Measurements from ENCODE around the gene POC1A. TPM values are rescaled to one million over a fixed set of nuclear protein-coding genes. Genes with fewer than 3 reads are reported as not detected.

Gene POC1A
- polyA plus RNA-seq, 1 donor from 2014 or later, result 1.3 TPM

GRCh38 chr3:52037291-52037690 lies 116.9 kb downstream of the POC1A start:
- Histone ChIP-seq H3K4me3 (ENCODE audit: low read length) (no peak overlapping the region), H3F3A (ENCODE audit: insufficient read depth, low read length, poor library complexity, severe bottlenecking) (no peaks in the 10 kb centered on the region), H3K9me2 (ENCODE audit: insufficient read depth, low read length) (no peaks in the 10 kb centered on the region), H3K36me3 (ENCODE audit: insufficient read depth, low read length) (no peaks in the 10 kb centered on the region), H3K79me2 (replicated peaks; ENCODE audit: insufficient read depth, low read length) (no peaks in the 10 kb centered on the region), H3K4me2 (ENCODE audit: low read length) (no peak overlapping the region), H3K27me3 (ENCODE audit: insufficient read depth, low read depth, low read length) (no peaks in the 10 kb centered on the region), H2AFZ (ENCODE audit: low read depth, low read length) (no peak overlapping the region), H3K9ac (ENCODE audit: low read length) (no peak overlapping the region), H3K27ac (ENCODE audit: low read length) (no peak overlapping the region), H4K20me1 (ENCODE audit: insufficient read depth) (no peaks in the 10 kb centered on the region), H3K9me3 (ENCODE audit: low read length) (no peaks in the 10 kb centered on the region)
- TF ChIP-seq MXI1 (conservative IDR thresholded peaks at IDR 0.05; ENCODE audit: poor library complexity, severe bottlenecking), result no peak
- no peak for TF ChIP-seq SMC3 (conservative IDR thresholded peaks at IDR 0.05; ENCODE audit: poor library complexity)
- no peak for TF ChIP-seq EP300 (conservative IDR thresholded peaks at IDR 0.05; ENCODE audit: poor library complexity, severe bottlenecking)
- no peak for TF ChIP-seq RAD21 (conservative IDR thresholded peaks at IDR 0.05)
- no peak for TF ChIP-seq POLR2AphosphoS5 (IDR thresholded peaks at IDR 0.05)
- no peak for TF ChIP-seq REST (IDR thresholded peaks at IDR 0.05; ENCODE audit: borderline replicate concordance)
- TF ChIP-seq TAF1 (IDR thresholded peaks at IDR 0.05; ENCODE audit: low read depth), result no peak
- no peak for TF ChIP-seq EZH2 (IDR thresholded peaks at IDR 0.05; ENCODE audit: borderline replicate concordance, insufficient read depth, low read length, poor library complexity, severe bottlenecking)
- TF ChIP-seq CTCF (IDR thresholded peaks at IDR 0.05; ENCODE audit: poor library complexity, severe bottlenecking), result no peak

GRCh38 chr3:52036829-52037228 lies 117.4 kb downstream of the POC1A start:
- Histone ChIP-seq H3K9ac (ENCODE audit: low read length) (no peak overlapping the region), H3K27ac (ENCODE audit: low read length) (no peak overlapping the region), H3F3A (ENCODE audit: insufficient read depth, low read length, poor library complexity, severe bottlenecking) (no peaks in the 10 kb centered on the region), H2AFZ (ENCODE audit: low read depth, low read length) (no peak overlapping the region), H4K20me1 (ENCODE audit: insufficient read depth) (no peaks in the 10 kb centered on the region), H3K36me3 (ENCODE audit: insufficient read depth, low read length) (no peaks in the 10 kb centered on the region), H3K9me3 (ENCODE audit: low read length) (no peaks in the 10 kb centered on the region), H3K4me2 (ENCODE audit: low read length) (no peak overlapping the region), H3K4me3 (ENCODE audit: low read length) (no peak overlapping the region), H3K27me3 (ENCODE audit: insufficient read depth, low read depth, low read length) (no peaks in the 10 kb centered on the region), H3K9me2 (ENCODE audit: insufficient read depth, low read length) (no peaks in the 10 kb centered on the region), H3K79me2 (replicated peaks; ENCODE audit: insufficient read depth, low read length) (no peaks in the 10 kb centered on the region)
- TF ChIP-seq CTCF (IDR thresholded peaks at IDR 0.05; ENCODE audit: poor library complexity, severe bottlenecking), result no peak
- no peak for TF ChIP-seq TAF1 (IDR thresholded peaks at IDR 0.05; ENCODE audit: low read depth)
- no peak for TF ChIP-seq SMC3 (conservative IDR thresholded peaks at IDR 0.05; ENCODE audit: poor library complexity)
- TF ChIP-seq REST (IDR thresholded peaks at IDR 0.05; ENCODE audit: borderline replicate concordance), result no peak
- no peak for TF ChIP-seq MXI1 (conservative IDR thresholded peaks at IDR 0.05; ENCODE audit: poor library complexity, severe bottlenecking)
- TF ChIP-seq EZH2 (IDR thresholded peaks at IDR 0.05; ENCODE audit: borderline replicate concordance, insufficient read depth, low read length, poor library complexity, severe bottlenecking), result no peak
- no peak for TF ChIP-seq RAD21 (conservative IDR thresholded peaks at IDR 0.05)
- TF ChIP-seq EP300 (conservative IDR thresholded peaks at IDR 0.05; ENCODE audit: poor library complexity, severe bottlenecking), result no peak
- no peak for TF ChIP-seq POLR2AphosphoS5 (IDR thresholded peaks at IDR 0.05)

Measured in neural cell (in vitro differentiated cells).